Astrocyte (in vitro differentiated cells and primary cell): ENCODE results near the gene TTPAL. TPM values are rescaled to one million over a fixed set of nuclear protein-coding genes. Genes with fewer than 3 reads are reported as not detected.

Experiments used
- DNase-seq: peaks from one replicate; pipeline ENCODE4 v3.0.0-alpha.2; 2010; ENCODE audit warnings: low read depth
- FAIRE-seq: peaks from 2 replicates; lab custom pipeline; 2011; peaks lifted over from hg19 to GRCh38; lab: Jason Lieb, UNC
- H2AFZ ChIP-seq: 2 replicates; pipeline ENCODE4 v1.6.0; 2012; ENCODE audit warnings: low read depth, low read length, inconsistent platforms
- H3K27ac ChIP-seq: 2 replicates; pipeline ENCODE4 v1.5.1; 2011; ENCODE audit warnings: low read depth, low read length, inconsistent platforms
- H3K27me3 ChIP-seq: 2 replicates; pipeline ENCODE4 v1.6.0; 2011; ENCODE audit warnings: low read length, inconsistent platforms; ENCODE audit not compliant: insufficient read depth
- H3K36me3 ChIP-seq: 2 replicates; pipeline ENCODE4 v1.5.1; 2011; ENCODE audit warnings: low read length, inconsistent platforms; ENCODE audit not compliant: insufficient read depth
- H3K4me1 ChIP-seq: 2 replicates; pipeline ENCODE4 v1.5.1; 2011; ENCODE audit warnings: low read length, inconsistent platforms; ENCODE audit not compliant: insufficient read depth
- H3K4me2 ChIP-seq: 2 replicates; pipeline ENCODE4 v1.6.0; 2012; ENCODE audit warnings: low read length, inconsistent platforms
- H3K4me3 ChIP-seq: 2 replicates; pipeline ENCODE4 v1.5.1; 2011; ENCODE audit warnings: low read depth, mild to moderate bottlenecking, low read length, inconsistent platforms; ENCODE audit not compliant: insufficient read depth
- H3K79me2 ChIP-seq: 2 replicates; pipeline ENCODE4 v1.6.0; 2012; ENCODE audit warnings: mild to moderate bottlenecking, low read length, inconsistent platforms; ENCODE audit not compliant: insufficient read depth
- H3K9ac ChIP-seq: 2 replicates; pipeline ENCODE4 v1.6.0; 2012; ENCODE audit warnings: mild to moderate bottlenecking, low read length, inconsistent platforms
- H3K9me3 ChIP-seq: 2 replicates; pipeline ENCODE4 v1.5.1; 2012; ENCODE audit warnings: low read depth, mild to moderate bottlenecking, low read length, inconsistent platforms; ENCODE audit not compliant: insufficient read depth
- H4K20me1 ChIP-seq: 2 replicates; pipeline ENCODE4 v1.6.0; 2012; ENCODE audit warnings: low read length, inconsistent platforms; ENCODE audit not compliant: insufficient read depth
- H3K27ac Mint-ChIP-seq: one replicate; pipeline ENCODE4 v1.8.0; 2021; ENCODE audit warnings: mild to moderate bottlenecking, mixed read lengths; ENCODE audit not compliant: unreplicated experiment
- H3K27me3 Mint-ChIP-seq: one replicate; pipeline ENCODE4 v1.8.0; 2021; ENCODE audit warnings: low read depth, mixed read lengths; ENCODE audit not compliant: unreplicated experiment
- H3K36me3 Mint-ChIP-seq: one replicate; pipeline ENCODE4 v1.8.0; 2021; ENCODE audit warnings: low read depth, mixed read lengths; ENCODE audit not compliant: unreplicated experiment
- H3K4me1 Mint-ChIP-seq: one replicate; pipeline ENCODE4 v1.8.0; 2021; ENCODE audit warnings: low read depth, mixed read lengths; ENCODE audit not compliant: unreplicated experiment
- H3K4me3 Mint-ChIP-seq: one replicate; pipeline ENCODE4 v1.8.0; 2021; ENCODE audit warnings: mild to moderate bottlenecking, moderate library complexity, mixed read lengths; ENCODE audit not compliant: unreplicated experiment
- H3K9me3 Mint-ChIP-seq: one replicate; pipeline ENCODE4 v1.8.0; 2021; ENCODE audit warnings: mild to moderate bottlenecking, mixed read lengths; ENCODE audit not compliant: unreplicated experiment
- EZH2 ChIP-seq: IDR thresholded peaks from 2 replicates; pipeline ENCODE4 v1.6.1; 2012; ENCODE audit warnings: mild to moderate bottlenecking, low read length, inconsistent platforms; ENCODE audit not compliant: insufficient read depth
- total RNA-seq: library from RNA; stranded (reverse); gene quantifications from 2 replicates; pipeline ENCODE4 v1.2.1, GENCODE V29; 2021
- TF ChIP-seq, protein P1 (sequence below): IDR thresholded peaks from 2 replicates; pipeline ENCODE4 v1.5.1; 2011; ENCODE audit warnings: low read depth, mild to moderate bottlenecking, inconsistent platforms, low read length, moderate library complexity; ENCODE audit not compliant: insufficient read depth

TTPAL gene
- total RNA-seq, 1 donor from 2014 or later: 23.3 TPM

DNA sequence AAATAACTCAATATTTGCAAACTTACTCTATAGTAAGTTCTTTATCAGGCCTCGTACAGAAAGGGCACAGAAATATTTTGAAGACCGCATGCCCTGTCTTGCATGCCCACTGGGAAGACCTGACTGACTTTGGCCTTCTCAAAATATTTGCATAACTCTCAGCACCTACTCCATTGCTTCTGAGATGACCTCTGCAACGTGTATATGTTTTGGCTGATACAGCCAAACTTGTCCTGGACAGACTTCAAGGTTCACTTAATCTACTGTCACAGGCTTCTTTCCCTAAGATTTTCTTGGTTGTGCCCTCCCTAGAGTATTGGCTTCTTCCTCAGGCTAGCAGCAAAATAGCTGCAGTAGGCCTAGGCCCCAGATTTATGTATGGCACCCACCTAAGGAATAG is 67.7 kb downstream of the TTPAL start:
- Mint-ChIP-seq H3K4me3 (no peak overlapping the region), H3K27ac (no peak overlapping the region), H3K27me3 (no peaks in the 10 kb centered on the region), H3K36me3 (no peaks in the 10 kb centered on the region), H3K9me3 (peaks cover 2% of the 10 kb centered on the region), H3K4me1 (peaks cover 10% of the 10 kb centered on the region)
- Histone ChIP-seq H3K79me2 (peaks cover 9% of the 10 kb centered on the region), H2AFZ (no peak overlapping the region), H3K27ac (no peak overlapping the region), H3K4me2 (no peak overlapping the region), H3K27me3 (no peaks in the 10 kb centered on the region), H3K4me1 (peaks cover 14% of the 10 kb centered on the region), H3K9me3 (no peaks in the 10 kb centered on the region), H3K9ac (no peak overlapping the region), H3K4me3 (no peak overlapping the region), H4K20me1 (no peaks in the 10 kb centered on the region), H3K36me3 (no peaks in the 10 kb centered on the region)
- no peak for TF ChIP-seq EZH2
- TF ChIP-seq, protein P1, sequence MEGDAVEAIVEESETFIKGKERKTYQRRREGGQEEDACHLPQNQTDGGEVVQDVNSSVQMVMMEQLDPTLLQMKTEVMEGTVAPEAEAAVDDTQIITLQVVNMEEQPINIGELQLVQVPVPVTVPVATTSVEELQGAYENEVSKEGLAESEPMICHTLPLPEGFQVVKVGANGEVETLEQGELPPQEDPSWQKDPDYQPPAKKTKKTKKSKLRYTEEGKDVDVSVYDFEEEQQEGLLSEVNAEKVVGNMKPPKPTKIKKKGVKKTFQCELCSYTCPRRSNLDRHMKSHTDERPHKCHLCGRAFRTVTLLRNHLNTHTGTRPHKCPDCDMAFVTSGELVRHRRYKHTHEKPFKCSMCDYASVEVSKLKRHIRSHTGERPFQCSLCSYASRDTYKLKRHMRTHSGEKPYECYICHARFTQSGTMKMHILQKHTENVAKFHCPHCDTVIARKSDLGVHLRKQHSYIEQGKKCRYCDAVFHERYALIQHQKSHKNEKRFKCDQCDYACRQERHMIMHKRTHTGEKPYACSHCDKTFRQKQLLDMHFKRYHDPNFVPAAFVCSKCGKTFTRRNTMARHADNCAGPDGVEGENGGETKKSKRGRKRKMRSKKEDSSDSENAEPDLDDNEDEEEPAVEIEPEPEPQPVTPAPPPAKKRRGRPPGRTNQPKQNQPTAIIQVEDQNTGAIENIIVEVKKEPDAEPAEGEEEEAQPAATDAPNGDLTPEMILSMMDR: no peak
- FAIRE-seq (no peak), DNase-seq (no peak)

Other genes starting within 250 kb of the TTPAL start
- 0.64 and 0.77 TPM in 2 replicates for gene GDAP1L1, start 228.6 kb upstream of the TTPAL start, total RNA-seq
- 6.3 and 7.4 TPM in 2 replicates for gene FITM2, start 164.7 kb upstream of the TTPAL start, total RNA-seq
- gene R3HDML, start 138.8 kb upstream of the TTPAL start, total RNA-seq: 0.25 and 1.3 TPM in 2 replicates
- gene HNF4A, start 120.2 kb upstream of the TTPAL start, total RNA-seq: not detected in 2 replicates
- 94.3 and 107 TPM in 2 replicates for gene SERINC3, start 46.2 kb downstream of the TTPAL start, total RNA-seq
- 27.8 and 30.1 TPM in 2 replicates for gene PKIG, start 106.7 kb downstream of the TTPAL start, total RNA-seq
- 67.5 and 68.5 TPM in 2 replicates for gene ADA, start 175.8 kb downstream of the TTPAL start, total RNA-seq
- not detected in 2 replicates for gene CCN5, start 239.5 kb downstream of the TTPAL start, total RNA-seq